Kidney (tissue), 14 donors: ENCODE results near the gene IFNA7. TPM values are rescaled to one million over a fixed set of nuclear protein-coding genes. Genes with fewer than 3 reads are reported as not detected.

ENCODE experiments used
- DNase-seq, 5 donors: peaks; one replicate each; pipeline ENCODE4 v3.0.0-alpha.2; 2013 to 2020
- FAIRE-seq: peaks from 2 replicates; lab custom pipeline; 2012; peaks lifted over from hg19 to GRCh38; lab: Jason Lieb, UNC
- H3K27ac ChIP-seq, 2 donors: one replicate each; pipeline ENCODE4 v1.7.0; 2013; ENCODE audit warnings: low read depth in 2 of 2, low read length in 2 of 2, inconsistent platforms in 1 of 2
- H3K27me3 ChIP-seq: one replicate; pipeline ENCODE4 v1.7.1; 2013; ENCODE audit warnings: low read length, inconsistent platforms; ENCODE audit not compliant: control insufficient read depth, insufficient read depth
- H3K36me3 ChIP-seq, 3 donors: one replicate each; pipeline versions ENCODE4 v1.7.0 to v1.7.1; 2013; ENCODE audit warnings: low read length in 3 of 3, control low read depth in 1 of 3, inconsistent platforms in 1 of 3; ENCODE audit not compliant: insufficient read depth in 3 of 3, control insufficient read depth in 2 of 3
- H3K4me1 ChIP-seq, 3 donors: one replicate each; pipeline versions ENCODE4 v1.7.0 to v1.7.1; 2013; ENCODE audit warnings: low read length in 3 of 3, inconsistent platforms in 1 of 3, low read depth in 1 of 3; ENCODE audit not compliant: control insufficient read depth in 2 of 3, insufficient read depth in 2 of 3
- H3K4me3 ChIP-seq, 3 donors: one replicate each; pipeline versions ENCODE4 v1.7.0 to v1.8.1; 2013; ENCODE audit warnings: low read length in 3 of 3, control low read depth in 1 of 3, inconsistent platforms in 1 of 3
- H3K9ac ChIP-seq, 3 donors: one replicate each; pipeline versions ENCODE4 v1.7.0 to v1.7.1; 2013; ENCODE audit warnings: low read length in 3 of 3, control low read depth in 1 of 3, inconsistent platforms in 1 of 3
- H3K9me3 ChIP-seq, 3 donors: one replicate each; pipeline versions ENCODE4 v1.7.0 to v1.7.1; 2013; ENCODE audit warnings: low read length in 3 of 3, control low read depth in 1 of 3, inconsistent platforms in 1 of 3; ENCODE audit not compliant: control insufficient read depth in 2 of 3, insufficient read depth in 1 of 3
- CTCF ChIP-seq: IDR thresholded peaks from 3 replicates; pipeline ENCODE4 v1.5.1; 2012; ENCODE audit warnings: mild to moderate bottlenecking, moderate library complexity, borderline replicate concordance; ENCODE audit not compliant: insufficient read depth; ENCODE audit errors: extremely low read depth
- intact Hi-C: fragments of 100-400 bp; cut with DNase I; formaldehyde crosslinking; loops from one replicate; pipeline ENCODE4 v1.11.1; 2022
- polyA plus RNA-seq: library from polyadenylated mRNA; stranded (reverse); fragments of 350-450 nt; fragmentation: Illumina TruSeq; extraction: RNeasy Lipid Tissue Mini Kit (QIAGEN cat#74804); gene quantifications from one replicate; pipeline ENCODE4 v1.2.3, GENCODE V29; 2014; ENCODE audit warnings: low read depth, low replicate concordance; ENCODE audit not compliant: insufficient read depth
- total RNA-seq: library from RNA; stranded (reverse); fragmentation: NEBNext Ultra II Directional; extraction: Animal tissue kit (Norgen Biotek cat#: 25700); gene quantifications from one replicate; pipeline ENCODE4 v1.2.1, GENCODE V29; 2021
- donor health status: control.
- donor health status: control.
- donor health status: control.
- donor health status: control.
- donor health status: control.
- donor health status: DM: yes; HTN: yes; CAD: no.
- donor health status: Normal renal cell carcinoma (clear cell type).

Gene IFNA7
- total and polyA plus RNA-seq, 2 donors from 2014 or later: not detected

- Histone ChIP-seq H3K27me3 (no peaks in the 10 kb centered on the region), H3K9ac (no peak overlapping the region), H3K9me3 (peaks cover 0 to 3% (median 2%) of the 10 kb centered on the region in 3 donors), H3K4me1 (no peaks in the 10 kb centered on the region), H3K4me3 (no peak overlapping the region), H3K36me3 (no peaks in the 10 kb centered on the region), H3K27ac (no peak overlapping the region)
- no peak for FAIRE-seq
- no peak for TF ChIP-seq CTCF
- intact Hi-C loops: no loop called here
- no peak for DNase-seq
Measured at GRCh38 chr9:21155501-21155900, 46.5 kb downstream of the IFNA7 start.

- Histone ChIP-seq H3K27me3 (no peaks in the 10 kb centered on the region), H3K9ac (no peak overlapping the region), H3K27ac (no peak overlapping the region), H3K36me3 (no peaks in the 10 kb centered on the region), H3K4me1 (no peaks in the 10 kb centered on the region), H3K4me3 (no peak overlapping the region), H3K9me3 (no peaks in the 10 kb centered on the region)
- FAIRE-seq (no peak), DNase-seq (peak in 2 of 5 donors; percentile 3 to 7)
- intact Hi-C loops: no loop called here
- no peak for TF ChIP-seq CTCF
Measured at GRCh38 chr9:21154018-21154608, 47.9 kb downstream of the IFNA7 start.

- FAIRE-seq: no peak
- no peak for TF ChIP-seq CTCF
- intact Hi-C loops: no loop called here
Measured at GRCh38 chr9:21153336-21154017, 48.5 kb downstream of the IFNA7 start.

More at GRCh38 chr9:21153336-21154017, 48.5 kb downstream of the IFNA7 start:
- Histone ChIP-seq H3K9ac (no peak overlapping the region), H3K36me3 (no peaks in the 10 kb centered on the region), H3K4me1 (no peaks in the 10 kb centered on the region), H3K9me3 (no peaks in the 10 kb centered on the region), H3K27ac (no peak overlapping the region), H3K4me3 (no peak overlapping the region), H3K27me3 (no peaks in the 10 kb centered on the region)
- no peak for DNase-seq

Other genes with a start within 250 kb of the IFNA7 start
- 2.9 TPM for gene HACD4, start 170.6 kb downstream of the IFNA7 start, total RNA-seq
- gene HACD4, start 170.6 kb downstream of the IFNA7 start, polyA plus RNA-seq: 1.3 TPM
- not detected for gene IFNB1, start 124.3 kb downstream of the IFNA7 start, total RNA-seq
- not detected for gene IFNB1, start 124.3 kb downstream of the IFNA7 start, polyA plus RNA-seq
- not detected for gene IFNW1, start 60.4 kb downstream of the IFNA7 start, total RNA-seq
- not detected for gene IFNW1, start 60.4 kb downstream of the IFNA7 start, polyA plus RNA-seq
- not detected for gene IFNA21, start 35.5 kb downstream of the IFNA7 start, total RNA-seq
- gene IFNA21, start 35.5 kb downstream of the IFNA7 start, polyA plus RNA-seq: not detected
- not detected for gene IFNA4, start 14.6 kb downstream of the IFNA7 start, total RNA-seq
- not detected for gene IFNA4, start 14.6 kb downstream of the IFNA7 start, polyA plus RNA-seq
- gene IFNA10, start 4.9 kb upstream of the IFNA7 start, total RNA-seq: not detected
- gene IFNA10, start 4.9 kb upstream of the IFNA7 start, polyA plus RNA-seq: not detected
- not detected for gene IFNA16, start 15.1 kb upstream of the IFNA7 start, total RNA-seq
- not detected for gene IFNA16, start 15.1 kb upstream of the IFNA7 start, polyA plus RNA-seq
- not detected for gene IFNA17, start 26.0 kb upstream of the IFNA7 start, total RNA-seq
- not detected for gene IFNA17, start 26.0 kb upstream of the IFNA7 start, polyA plus RNA-seq
- gene IFNA14, start 37.8 kb upstream of the IFNA7 start, total RNA-seq: not detected
- gene IFNA14, start 37.8 kb upstream of the IFNA7 start, polyA plus RNA-seq: not detected
- not detected for gene IFNA5, start 103.1 kb upstream of the IFNA7 start, total RNA-seq
- not detected for gene IFNA5, start 103.1 kb upstream of the IFNA7 start, polyA plus RNA-seq
- gene KLHL9, start 133.2 kb upstream of the IFNA7 start, total RNA-seq: 30.5 TPM
- gene KLHL9, start 133.2 kb upstream of the IFNA7 start, polyA plus RNA-seq: 10.4 TPM
- gene IFNA6, start 148.7 kb upstream of the IFNA7 start, total RNA-seq: not detected
- gene IFNA6, start 148.7 kb upstream of the IFNA7 start, polyA plus RNA-seq: not detected
- gene IFNA13, start 165.9 kb upstream of the IFNA7 start, total RNA-seq: not detected
- not detected for gene IFNA13, start 165.9 kb upstream of the IFNA7 start, polyA plus RNA-seq
- gene IFNA2, start 183.2 kb upstream of the IFNA7 start, total RNA-seq: not detected
- gene IFNA2, start 183.2 kb upstream of the IFNA7 start, polyA plus RNA-seq: not detected
- not detected for gene IFNA8, start 206.9 kb upstream of the IFNA7 start, total RNA-seq
- not detected for gene IFNA8, start 206.9 kb upstream of the IFNA7 start, polyA plus RNA-seq
- gene IFNA1, start 238.2 kb upstream of the IFNA7 start, total RNA-seq: not detected
- gene IFNA1, start 238.2 kb upstream of the IFNA7 start, polyA plus RNA-seq: not detected